ENCODE data around the gene TMEM132C.

TMEM132C gene

DNA sequence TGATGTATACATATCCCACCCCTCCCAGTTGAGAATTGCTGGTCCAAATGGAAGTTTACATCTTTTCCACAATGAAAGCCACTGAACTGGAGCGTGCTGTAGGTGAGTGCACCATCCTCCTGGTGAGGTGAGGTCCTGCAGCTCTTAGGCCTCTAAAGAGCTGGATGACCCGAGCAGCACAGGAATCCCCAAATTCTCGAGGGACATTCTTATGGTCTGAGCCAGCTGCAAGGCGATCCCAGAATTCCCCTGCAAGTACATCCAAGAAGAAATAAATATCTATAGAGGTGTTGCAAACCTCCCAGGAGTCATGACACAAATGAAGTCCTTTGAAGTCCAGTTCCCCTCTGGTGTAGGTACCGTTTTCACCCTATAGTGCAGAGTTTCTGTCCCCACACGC, 24.0 kb downstream of the TMEM132C start:
- no peak for DNase-seq

- DNase-seq = no peak
Measured at GRCh38 chr12:128298091-128298748, 31.2 kb downstream of the TMEM132C start.

DNA sequence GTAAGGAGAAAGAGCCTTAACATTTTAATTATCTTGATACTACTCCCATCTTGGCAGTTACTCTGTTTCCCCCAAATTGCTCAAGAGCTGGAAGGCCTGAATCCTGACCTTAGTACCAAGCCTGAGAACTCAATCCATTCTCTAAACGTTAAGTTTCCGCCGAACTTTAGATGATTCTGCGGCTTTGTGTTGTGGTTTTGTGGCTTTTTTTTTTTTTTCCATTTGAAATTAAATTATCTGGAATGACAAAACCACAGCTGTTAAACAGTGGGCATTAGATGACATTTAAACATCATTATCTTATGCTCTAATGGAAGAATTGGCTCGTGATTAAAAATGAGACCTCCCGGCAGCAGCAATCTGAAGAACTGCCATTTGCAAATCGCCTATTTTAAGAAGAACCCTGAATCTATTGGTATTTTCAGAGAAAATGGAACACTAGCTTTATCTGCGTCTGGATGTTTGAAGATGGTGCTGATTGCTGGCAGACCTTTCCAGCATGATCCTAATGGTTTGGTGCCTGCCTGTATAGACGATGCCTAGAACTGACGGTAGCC, 38.4 kb downstream of the TMEM132C start:
- DNase-seq = no peak

- DNase-seq = no peak
Measured at GRCh38 chr12:128307791-128308190, 40.8 kb downstream of the TMEM132C start.

GRCh38 chr12:128312661-128313060, 45.7 kb downstream of the TMEM132C start:
- no peak for DNase-seq

DNA sequence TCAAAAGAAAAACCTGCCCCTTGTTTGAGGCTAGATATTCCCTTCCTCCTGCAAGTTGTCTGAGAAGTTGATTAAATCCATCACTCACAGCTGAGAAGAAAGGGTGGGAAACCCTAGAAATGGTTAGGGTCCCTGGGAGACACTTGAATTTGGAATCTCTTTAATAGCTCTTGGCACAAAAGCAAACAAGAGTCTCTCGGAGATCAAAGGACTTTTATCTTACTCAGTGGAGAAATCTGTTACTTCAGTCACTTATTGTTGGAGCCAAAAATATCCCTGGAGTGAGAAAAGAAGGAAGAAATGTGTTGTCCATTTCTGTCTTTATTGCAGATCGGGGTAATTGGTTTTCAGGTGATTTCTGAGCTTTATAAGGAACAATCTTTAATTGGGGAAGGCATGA, 47.0 kb downstream of the TMEM132C start:
- no peak for DNase-seq

GRCh38 chr12:128314611-128315010, 47.6 kb downstream of the TMEM132C start:
- DNase-seq = no peak

GRCh38 chr12:128316078-128316477, 49.1 kb downstream of the TMEM132C start:
- no peak for DNase-seq

DNA sequence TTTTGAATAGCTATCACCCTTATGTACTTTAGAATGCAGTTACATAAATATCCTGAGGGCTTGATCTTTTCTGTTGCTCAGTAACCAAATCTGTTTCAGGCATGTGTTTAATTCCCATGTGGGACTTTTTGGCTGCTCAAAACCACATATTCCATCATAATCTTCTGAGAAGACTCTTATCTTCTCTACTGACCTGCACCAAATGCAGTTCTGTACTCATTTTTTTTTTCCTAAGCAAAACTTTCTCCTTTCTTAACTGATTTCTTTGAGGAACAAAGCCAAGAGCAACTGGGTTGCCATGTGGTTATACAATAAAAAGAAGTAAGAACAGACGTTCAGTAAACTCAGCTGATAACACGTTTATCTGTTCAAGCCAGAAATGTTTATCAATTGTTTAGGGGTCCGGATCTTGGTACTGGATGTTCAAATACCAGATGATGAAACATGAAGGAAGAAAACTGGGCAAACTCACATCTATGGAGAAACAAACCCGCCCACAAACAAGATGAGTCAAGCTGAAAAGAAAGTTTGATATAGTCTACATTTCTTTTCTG, 50.1 kb downstream of the TMEM132C start:
- no peak for DNase-seq

DNA sequence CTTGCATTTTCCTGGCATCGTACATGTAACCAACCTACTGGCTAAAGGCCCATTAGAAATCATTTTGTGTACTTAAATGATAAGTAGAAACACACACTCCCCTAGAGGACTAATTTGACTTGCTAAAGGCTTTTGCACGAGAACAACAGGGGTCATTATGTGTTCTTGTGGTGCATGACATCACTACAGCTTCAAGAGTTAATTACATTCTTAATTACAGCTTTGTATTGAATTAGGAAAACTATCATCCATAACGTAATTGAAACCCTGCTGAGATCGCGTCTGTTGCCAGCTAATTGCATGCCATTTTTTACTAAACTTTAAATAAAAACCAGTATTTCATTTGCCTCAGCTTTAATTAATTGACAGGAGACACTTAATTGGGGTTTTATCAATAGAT, 51.4 kb downstream of the TMEM132C start:
- no peak for DNase-seq

GRCh38 chr12:128318946-128319345, 52.0 kb downstream of the TMEM132C start:
- DNase-seq = no peak

DNA sequence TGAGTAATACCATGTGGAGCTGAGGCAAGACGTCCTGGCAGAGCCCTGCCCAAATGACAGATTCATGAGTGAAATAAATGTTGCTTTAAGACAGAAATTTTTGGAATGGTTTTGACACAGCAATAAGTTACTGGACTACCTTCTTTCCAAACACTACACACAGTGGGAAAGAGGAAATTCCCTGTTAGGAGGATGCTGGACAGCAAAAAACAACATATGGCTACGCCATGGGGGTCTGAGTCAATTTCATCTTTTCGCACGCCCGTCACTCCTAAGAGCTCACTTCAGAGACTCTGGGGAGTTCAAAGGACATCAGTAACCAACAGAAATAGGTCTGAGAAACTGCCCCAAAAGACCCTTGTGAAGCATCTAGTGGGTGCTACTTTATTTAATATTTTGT, 55.4 kb downstream of the TMEM132C start:
- no peak for DNase-seq

GRCh38 chr12:128323145-128323920, 56.4 kb downstream of the TMEM132C start:
- no peak for DNase-seq

- no peak for DNase-seq
Measured at GRCh38 chr12:128325646-128326045, 58.7 kb downstream of the TMEM132C start.

DNA sequence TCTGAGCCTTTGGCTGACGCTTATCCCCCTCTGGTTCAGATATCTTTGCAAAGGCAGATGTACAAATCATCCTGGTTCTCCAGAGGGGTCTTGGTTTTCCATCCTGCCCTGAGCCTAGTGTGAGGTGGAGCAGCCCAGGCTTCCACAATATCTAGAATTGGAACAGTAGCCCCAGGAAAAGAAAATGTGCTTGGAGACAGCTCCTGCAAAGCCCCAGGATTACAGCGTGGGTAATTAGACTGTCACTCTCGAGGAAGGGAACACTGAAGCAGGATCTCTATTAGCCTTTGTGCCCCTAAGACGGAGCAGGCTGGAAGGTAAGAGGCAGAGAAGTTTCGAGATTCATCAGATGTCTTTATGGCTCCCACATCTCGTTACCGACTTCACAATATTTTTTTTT, 59.4 kb downstream of the TMEM132C start:
- DNase-seq = no peak

DNA sequence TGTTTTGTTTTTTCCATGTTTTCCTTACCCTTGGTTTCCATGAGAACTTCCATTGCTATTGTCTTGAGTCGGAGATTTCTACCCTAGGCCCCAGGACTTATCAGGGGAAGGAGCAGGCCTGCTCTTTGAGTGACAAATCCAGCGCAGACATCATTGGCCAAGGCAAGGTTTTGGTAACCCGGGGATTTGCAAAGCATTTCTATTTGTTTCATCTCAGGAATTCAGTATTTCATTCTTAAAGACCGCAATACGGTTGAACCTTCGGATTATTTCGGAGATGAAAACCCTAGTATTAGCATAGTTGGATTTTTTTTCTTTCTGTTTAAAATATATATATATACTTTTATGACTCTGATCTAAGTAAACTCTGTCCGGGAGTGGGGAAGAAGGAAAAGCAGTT, 62.0 kb downstream of the TMEM132C start:
- DNase-seq = no peak

GRCh38 chr12:128336204-128337070, 69.5 kb downstream of the TMEM132C start:
- no peak for DNase-seq

GRCh38 chr12:128337071-128337345, 70.0 kb downstream of the TMEM132C start:
- no peak for DNase-seq

GRCh38 chr12:128337431-128338170, 70.6 kb downstream of the TMEM132C start:
- no peak for DNase-seq

DNA sequence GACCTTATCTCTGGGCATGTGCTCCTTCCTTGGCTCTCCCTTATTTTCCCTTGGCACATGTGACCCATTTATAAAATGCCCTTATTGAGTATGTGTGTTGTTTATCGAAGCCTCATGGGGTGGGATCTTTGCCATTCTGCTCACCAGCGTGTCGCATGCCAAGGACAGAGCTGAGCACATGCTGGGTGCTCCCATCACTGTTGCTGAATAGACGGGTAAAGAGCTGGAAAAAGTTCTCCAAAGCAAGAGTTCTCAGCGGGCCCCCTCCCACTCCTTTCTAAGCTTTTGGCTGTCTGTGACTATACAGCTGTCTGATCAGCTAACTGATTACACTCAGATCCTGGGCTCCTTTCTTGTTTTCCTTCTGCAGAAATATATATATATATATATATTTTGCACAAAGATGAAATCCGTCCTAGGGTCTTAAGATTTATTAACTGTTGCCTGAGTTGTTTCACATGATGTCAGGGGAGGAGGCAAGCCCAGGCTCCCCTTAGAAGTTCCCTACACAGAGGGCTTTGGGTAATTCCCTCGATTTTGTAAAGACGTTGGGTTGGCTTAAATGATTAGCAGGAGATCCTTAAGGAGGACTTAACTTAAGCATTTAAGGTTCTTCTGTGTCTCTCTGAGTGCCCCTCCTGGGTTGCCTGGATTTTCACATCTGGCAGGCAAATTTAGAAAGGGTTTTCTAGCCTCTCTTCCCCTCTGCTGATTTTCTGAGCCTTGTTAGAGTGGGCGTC, 71.6 kb downstream of the TMEM132C start:
- no peak for DNase-seq

- DNase-seq = no peak
Measured at GRCh38 chr12:128339126-128339520, 72.2 kb downstream of the TMEM132C start.

DNA sequence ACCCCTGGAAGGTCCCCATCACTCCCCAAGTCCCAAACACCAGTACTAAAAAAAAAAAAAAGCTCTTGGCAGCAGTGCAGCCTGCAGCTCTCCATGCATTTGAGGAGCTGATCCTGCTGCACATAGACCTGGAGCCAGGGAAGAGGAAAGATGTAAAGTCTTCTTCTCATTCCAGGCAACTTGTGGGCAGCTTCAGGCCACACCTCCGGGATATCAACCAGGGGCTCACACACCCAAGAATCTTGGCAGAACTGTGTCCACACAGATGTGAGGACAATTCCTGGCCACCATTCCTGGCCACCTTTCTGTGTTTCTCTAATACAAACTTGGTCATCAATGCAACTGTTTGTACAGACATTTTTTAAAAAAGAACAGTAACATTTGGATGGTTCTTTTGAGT, 72.7 kb downstream of the TMEM132C start:
- no peak for DNase-seq

Measured in amniotic stem cell (primary cell).